ENCODE measurements around the gene PRDM2.

PRDM2 gene

GRCh38 chr1:13820456-13820855 lies 120.5 kb downstream of the PRDM2 start:
- no peak for DNase-seq

GRCh38 chr1:13823126-13823880 lies 123.3 kb downstream of the PRDM2 start:
- DNase-seq, result no peak

GRCh38 chr1:13823936-13824335 lies 123.9 kb downstream of the PRDM2 start:
- DNase-seq, result no peak

GRCh38 chr1:13824626-13825025 lies 124.6 kb downstream of the PRDM2 start:
- no peak for DNase-seq

GRCh38 chr1:13825033-13825432 lies 125.0 kb downstream of the PRDM2 start:
- DNase-seq, result no peak

GRCh38 chr1:13826009-13826408 lies 126.0 kb downstream of the PRDM2 start:
- no peak for DNase-seq

GRCh38 chr1:13826591-13826990 lies 126.6 kb downstream of the PRDM2 start:
- no peak for DNase-seq

- DNase-seq, result no peak
Measured at GRCh38 chr1:13828454-13829151, 128.6 kb downstream of the PRDM2 start.

GRCh38 chr1:13829152-13829769 lies 129.3 kb downstream of the PRDM2 start:
- no peak for DNase-seq

GRCh38 chr1:13830170-13830569 lies 130.2 kb downstream of the PRDM2 start:
- no peak for DNase-seq

- DNase-seq, result no peak
Measured at GRCh38 chr1:13830616-13831280, 130.8 kb downstream of the PRDM2 start.

GRCh38 chr1:13832100-13832499 lies 132.1 kb downstream of the PRDM2 start:
- no peak for DNase-seq

GRCh38 chr1:13832536-13832935 lies 132.5 kb downstream of the PRDM2 start:
- DNase-seq, result no peak

- DNase-seq, result no peak
Measured at GRCh38 chr1:13836136-13836535, 136.1 kb downstream of the PRDM2 start.

- no peak for DNase-seq
Measured at GRCh38 chr1:13836631-13837030, 136.6 kb downstream of the PRDM2 start.

- no peak for DNase-seq
Measured at GRCh38 chr1:13838236-13838635, 138.2 kb downstream of the PRDM2 start.

- DNase-seq, result no peak
Measured at GRCh38 chr1:13842497-13842896, 142.5 kb downstream of the PRDM2 start.

- no peak for DNase-seq
Measured at GRCh38 chr1:13851726-13852125, 151.7 kb downstream of the PRDM2 start.

- no peak for DNase-seq
Measured at GRCh38 chr1:13855554-13855953, 155.6 kb downstream of the PRDM2 start.

- DNase-seq, result no peak
Measured at GRCh38 chr1:13860031-13860430, 160.0 kb downstream of the PRDM2 start.

GRCh38 chr1:13864760-13865159 lies 164.8 kb downstream of the PRDM2 start:
- DNase-seq, result no peak

- DNase-seq, result no peak
Measured at GRCh38 chr1:13865851-13866250, 165.9 kb downstream of the PRDM2 start.

- DNase-seq, result no peak
Measured at GRCh38 chr1:13867603-13868002, 167.6 kb downstream of the PRDM2 start.

Measured in NCI-H524 treated with DMSO at 0.1 percent for 48 hours (cell line).